Measurements from ENCODE around the gene ZGPAT. TPM values are rescaled to one million over a fixed set of nuclear protein-coding genes. Genes with fewer than 3 reads are reported as not detected.

The ZGPAT gene
- total and polyA plus RNA-seq, 2 donors (not counting 1 experiment from before 2014, with no cell fraction given): 46.1 to 62.1 TPM

- H3K4me1 Mint-ChIP-seq: no peaks in the 10 kb centered on the region
- no peaks in the 10 kb centered on the region for H4K20me1 ChIP-seq (ENCODE audit: control insufficient read depth, insufficient read depth, low read length, poor library complexity, severe bottlenecking)
- no peak overlapping the region for H3K4me3 ChIP-seq (ENCODE audit: control extremely low read depth in 1 of 5, extremely low read depth in 1 of 5, insufficient read depth in 1 of 5, low read depth in 2 of 5, low read length in 4 of 5)
- peaks cover 0 to 3% (median 0%) of the 10 kb centered on the region in 3 donors for H3K9me3 ChIP-seq (ENCODE audit: control extremely low read depth in 1 of 3, control insufficient read depth in 2 of 3, insufficient read depth in 1 of 3, low read length in 2 of 3)
- WGBS (ENCODE audit: insufficient coverage): 88% methylated on average over 2 of the region's 8 CpGs
- intact Hi-C loops (cut with micrococcal nuclease): no loop called here
- POLR2A ChIA-PET: no interaction called here
- H3K9ac ChIP-seq (ENCODE audit: low read length): no peak overlapping the region
- no peaks in the 10 kb centered on the region for H3K9me3 Mint-ChIP-seq (ENCODE audit: insufficient read depth)
- no peaks in the 10 kb centered on the region for H3K36me3 ChIP-seq (replicated peaks in 1 of 2; ENCODE audit: control extremely low read depth in 1 of 2, control insufficient read depth in 1 of 2, extremely low read depth in 1 of 2, insufficient read depth in 2 of 2, low read length in 1 of 2)
- H3K4me3 Mint-ChIP-seq: no peak overlapping the region
- no peak for DNase-seq
- H3K27me3 Mint-ChIP-seq: peaks cover 4% of the 10 kb centered on the region
- no peak overlapping the region for H2AFZ ChIP-seq (ENCODE audit: insufficient read depth, low read depth, low read length, poor library complexity, severe bottlenecking)
- no peak for ATAC-seq (ENCODE audit: low read depth)
- H3K4me2 ChIP-seq (replicated peaks; ENCODE audit: low read depth, low read length, poor library complexity, severe bottlenecking): no peak overlapping the region
- no peaks in the 10 kb centered on the region for H3K27me3 ChIP-seq (replicated peaks in 1 of 4; ENCODE audit: control extremely low read depth in 1 of 4, control insufficient read depth in 3 of 4, insufficient read depth in 4 of 4, low read length in 3 of 4)
- no peak for TF ChIP-seq EZH2 (IDR thresholded peaks at IDR 0.05; ENCODE audit: borderline replicate concordance, insufficient read depth, low read depth, low read length, poor library complexity, severe bottlenecking)
- no peak for TF ChIP-seq CTCF (IDR thresholded peaks at IDR 0.05)
- no peaks in the 10 kb centered on the region for H3K4me1 ChIP-seq (ENCODE audit: control insufficient read depth in 2 of 2, insufficient read depth in 2 of 2, low read length in 2 of 2)
- no peaks in the 10 kb centered on the region for H3K79me2 ChIP-seq (ENCODE audit: control insufficient read depth, insufficient read depth, low read length)
- H3K27ac ChIP-seq (ENCODE audit: low read length in 2 of 2): no peak overlapping the region
- CTCF ChIA-PET: interaction anchor here (0.6 kb wide), 1 partner anchor 29 kb away, joined by 4 read pairs; no protein-coding TSS in a partner anchor
- H3K27ac Mint-ChIP-seq: no peak overlapping the region
Observed at GRCh38 chr20:63756648-63756991, 48.8 kb downstream of the ZGPAT start.

GRCh38 chr20:63758152-63758551, 50.3 kb downstream of the ZGPAT start:
- no peak overlapping the region for H3K27ac ChIP-seq (ENCODE audit: low read length in 2 of 2)
- intact Hi-C loops (cut with micrococcal nuclease): no loop called here
- ATAC-seq (ENCODE audit: low read depth): no peak
- H2AFZ ChIP-seq (ENCODE audit: insufficient read depth, low read depth, low read length, poor library complexity, severe bottlenecking): no peak overlapping the region
- no peaks in the 10 kb centered on the region for H3K4me1 ChIP-seq (ENCODE audit: control insufficient read depth in 2 of 2, insufficient read depth in 2 of 2, low read length in 2 of 2)
- TF ChIP-seq CTCF (IDR thresholded peaks at IDR 0.05): no peak
- TF ChIP-seq EZH2 (IDR thresholded peaks at IDR 0.05; ENCODE audit: borderline replicate concordance, insufficient read depth, low read depth, low read length, poor library complexity, severe bottlenecking): no peak
- Mint-ChIP-seq H3K27me3 (peaks cover 4% of the 10 kb centered on the region), H3K4me3 (no peak overlapping the region), H3K4me1 (no peaks in the 10 kb centered on the region), H3K27ac (no peak overlapping the region), H3K9me3 (ENCODE audit: insufficient read depth) (no peaks in the 10 kb centered on the region)
- no peak overlapping the region for H3K9ac ChIP-seq (ENCODE audit: low read length)
- no peaks in the 10 kb centered on the region for H3K79me2 ChIP-seq (ENCODE audit: control insufficient read depth, insufficient read depth, low read length)
- no peaks in the 10 kb centered on the region for H3K27me3 ChIP-seq (replicated peaks in 1 of 4; ENCODE audit: control extremely low read depth in 1 of 4, control insufficient read depth in 3 of 4, insufficient read depth in 4 of 4, low read length in 3 of 4)
- H3K36me3 ChIP-seq (replicated peaks in 1 of 2; ENCODE audit: control extremely low read depth in 1 of 2, control insufficient read depth in 1 of 2, extremely low read depth in 1 of 2, insufficient read depth in 2 of 2, low read length in 1 of 2): no peaks in the 10 kb centered on the region
- no peak overlapping the region for H3K4me2 ChIP-seq (replicated peaks; ENCODE audit: low read depth, low read length, poor library complexity, severe bottlenecking)
- no peaks in the 10 kb centered on the region for H4K20me1 ChIP-seq (ENCODE audit: control insufficient read depth, insufficient read depth, low read length, poor library complexity, severe bottlenecking)
- H3K4me3 ChIP-seq (ENCODE audit: control extremely low read depth in 1 of 5, extremely low read depth in 1 of 5, insufficient read depth in 1 of 5, low read depth in 2 of 5, low read length in 4 of 5): no peak overlapping the region
- H3K9me3 ChIP-seq (ENCODE audit: control extremely low read depth in 1 of 3, control insufficient read depth in 2 of 3, insufficient read depth in 1 of 3, low read length in 2 of 3): no peaks in the 10 kb centered on the region
- ChIA-PET CTCF (interaction anchor here (0.7 kb wide), 1 partner anchor 28 kb away, joined by 3 read pairs; no protein-coding TSS in a partner anchor), POLR2A (no interaction called here)
- WGBS (ENCODE audit: insufficient coverage): 80% methylated on average over 1 of the region's 7 CpGs
- no peak for DNase-seq
